Parathyroid adenoma (tissue), 2 donors: Measurements from ENCODE around the gene PLD6.

Experiments
- H2AFZ ChIP-seq: fragments of 300-600 bp; sonication (generic); one replicate; pipeline ENCODE4 v1.7.0; 2017; ENCODE audit warnings: antibody characterized with exemption, mild to moderate bottlenecking
- H3K27ac ChIP-seq: fragments of 300-600 bp; sonication (generic); one replicate; pipeline ENCODE4 v1.7.0; 2017
- H3K27me3 ChIP-seq: fragments of 300-600 bp; sonication (generic); one replicate; pipeline ENCODE4 v1.7.0; 2017; ENCODE audit warnings: low read length; ENCODE audit not compliant: control insufficient read depth, insufficient read depth
- H3K36me3 ChIP-seq: fragments of 300-600 bp; sonication (generic); one replicate; pipeline ENCODE4 v1.7.0; 2017; ENCODE audit warnings: low read length; ENCODE audit not compliant: control insufficient read depth, insufficient read depth
- H3K4me1 ChIP-seq: fragments of 300-600 bp; sonication (generic); one replicate; pipeline ENCODE4 v1.7.0; 2017; ENCODE audit warnings: control low read depth
- H3K4me2 ChIP-seq: fragments of 300-600 bp; sonication (generic); one replicate; pipeline ENCODE4 v1.7.0; 2017; ENCODE audit warnings: low read length
- H3K4me3 ChIP-seq: fragments of 300-600 bp; sonication (generic); one replicate; pipeline ENCODE4 v1.7.0; 2017; ENCODE audit warnings: low read depth, low read length
- H3K79me2 ChIP-seq: fragments of 300-600 bp; sonication (generic); one replicate; pipeline ENCODE4 v1.7.0; 2017; ENCODE audit warnings: control low read depth
- H3K9ac ChIP-seq: fragments of 300-600 bp; sonication (generic); one replicate; pipeline ENCODE4 v1.7.0; 2017; ENCODE audit warnings: mild to moderate bottlenecking
- H3K9me3 ChIP-seq: fragments of 300-600 bp; sonication (generic); one replicate; pipeline ENCODE4 v1.7.0; 2017; ENCODE audit warnings: low read length; ENCODE audit not compliant: control insufficient read depth
- CTCF ChIP-seq: fragments of 300-600 bp; sonication (generic); IDR thresholded peaks from one replicate; pipeline ENCODE4 v1.7.0; 2017; ENCODE audit warnings: antibody characterized with exemption, mild to moderate bottlenecking
- donor health status: primary hyperparathyroidism.

Gene PLD6

GRCh38 chr17:17153709-17154108, 52.4 kb downstream of the PLD6 start:
- Histone ChIP-seq H3K27ac (no peak overlapping the region), H2AFZ (no peak overlapping the region), H3K4me2 (no peak overlapping the region), H3K4me3 (no peak overlapping the region), H3K4me1 (no peaks in the 10 kb centered on the region), H3K79me2 (peaks cover 3% of the 10 kb centered on the region), H3K9me3 (no peaks in the 10 kb centered on the region), H3K9ac (no peak overlapping the region), H3K27me3 (no peaks in the 10 kb centered on the region), H3K36me3 (no peaks in the 10 kb centered on the region)
- TF ChIP-seq CTCF = no peak

- H3K36me3 ChIP-seq = no peaks in the 10 kb centered on the region
- H3K27me3 ChIP-seq = no peaks in the 10 kb centered on the region
- H3K9me3 ChIP-seq = no peaks in the 10 kb centered on the region
- TF ChIP-seq CTCF = no peak
- no peak overlapping the region for H3K27ac ChIP-seq
- H3K79me2 ChIP-seq = peaks cover 3% of the 10 kb centered on the region
- H2AFZ ChIP-seq = no peak overlapping the region
- H3K4me2 ChIP-seq = no peak overlapping the region
- H3K9ac ChIP-seq = no peak overlapping the region
- H3K4me3 ChIP-seq = no peak overlapping the region
- H3K4me1 ChIP-seq = no peaks in the 10 kb centered on the region
Measured at GRCh38 chr17:17153071-17153470, 53.1 kb downstream of the PLD6 start.

GRCh38 chr17:17152385-17152784, 53.7 kb downstream of the PLD6 start:
- H2AFZ ChIP-seq = no peak overlapping the region
- H3K4me1 ChIP-seq = no peaks in the 10 kb centered on the region
- no peaks in the 10 kb centered on the region for H3K27me3 ChIP-seq
- H3K27ac ChIP-seq = no peak overlapping the region
- H3K79me2 ChIP-seq = peaks cover 3% of the 10 kb centered on the region
- no peak overlapping the region for H3K9ac ChIP-seq
- no peak for TF ChIP-seq CTCF
- no peak overlapping the region for H3K4me3 ChIP-seq
- no peaks in the 10 kb centered on the region for H3K36me3 ChIP-seq
- H3K9me3 ChIP-seq = no peaks in the 10 kb centered on the region
- H3K4me2 ChIP-seq = no peak overlapping the region

- Histone ChIP-seq H3K4me3 (no peak overlapping the region), H3K27ac (no peak overlapping the region), H3K36me3 (no peaks in the 10 kb centered on the region), H3K4me1 (no peaks in the 10 kb centered on the region), H3K27me3 (no peaks in the 10 kb centered on the region), H3K9ac (no peak overlapping the region), H2AFZ (no peak overlapping the region), H3K9me3 (no peaks in the 10 kb centered on the region), H3K4me2 (no peak overlapping the region), H3K79me2 (peaks cover 3% of the 10 kb centered on the region)
- no peak for TF ChIP-seq CTCF
Measured at GRCh38 chr17:17151962-17152361, 54.2 kb downstream of the PLD6 start.

GRCh38 chr17:17151541-17151940, 54.6 kb downstream of the PLD6 start:
- Histone ChIP-seq H3K36me3 (no peaks in the 10 kb centered on the region), H3K27me3 (no peaks in the 10 kb centered on the region), H3K27ac (no peak overlapping the region), H3K9me3 (no peaks in the 10 kb centered on the region), H2AFZ (no peak overlapping the region), H3K4me1 (no peaks in the 10 kb centered on the region), H3K4me2 (no peak overlapping the region), H3K4me3 (no peak overlapping the region), H3K9ac (no peak overlapping the region), H3K79me2 (peaks cover 3% of the 10 kb centered on the region)
- TF ChIP-seq CTCF = no peak
